HEK293 (cell line): ENCODE data around the gene SH3D19.

Experiments
- CTCF ChIA-PET: fragments of 350-600 bp; formaldehyde crosslinking; extraction: SDS; loops from one replicate; lab custom pipeline; 2021; ENCODE audit warnings: antibody characterized with exemption; lab: Yijun Ruan, JAX
- POLR2A ChIA-PET: fragments of 300-600 bp; formaldehyde crosslinking; extraction: SDS; loops from one replicate; lab custom pipeline; 2020; ENCODE audit warnings: antibody characterized with exemption, inconsistent platforms; lab: Yijun Ruan, JAX
- H3K27ac ChIP-seq: fragments of 200-500 bp; sonication (Bioruptor generic); 2 replicates; pipeline ENCODE4 v1.5.1; 2014; ENCODE audit warnings: low read depth, low read length, control low read depth, inconsistent platforms; ENCODE audit errors: extremely low read depth
- H3K36me3 ChIP-seq, 2 experiments: fragments of 200-500 bp in 1 of 2; sonication (Bioruptor generic) in 1 of 2; 1 replicate in 1 of 2; 2 replicates in 1 of 2; pipeline ENCODE4 v1.5.1; 2014 to 2017; ENCODE audit warnings: inconsistent platforms in 2 of 2, low read length in 2 of 2; ENCODE audit not compliant: control insufficient read depth in 2 of 2, insufficient read depth in 1 of 2
- H3K4me1 ChIP-seq: fragments of 200-500 bp; sonication (Bioruptor generic); 2 replicates; pipeline ENCODE4 v1.5.1; 2014; ENCODE audit warnings: mild to moderate bottlenecking, low read length, inconsistent platforms; ENCODE audit not compliant: control insufficient read depth, insufficient read depth
- H3K4me3 ChIP-seq: 2 replicates; pipeline ENCODE4 v1.5.1; 2011; ENCODE audit warnings: low read depth, mild to moderate bottlenecking, control low read depth, low read length, moderate library complexity
- H3K9me3 ChIP-seq: fragments of 200-500 bp; sonication (Bioruptor generic); 2 replicates; pipeline ENCODE4 v1.5.1; 2014; ENCODE audit warnings: low read depth, low read length, inconsistent platforms; ENCODE audit not compliant: control insufficient read depth, insufficient read depth
- GLI4 ChIP-seq: fragments of 450-650 bp; formaldehyde crosslinking; IDR thresholded peaks from 2 replicates; pipeline ENCODE4 v1.5.1; 2016; ENCODE audit warnings: missing biosample characterization, missing genetic modification characterization
- KLF8 ChIP-seq: fragments of 450-650 bp; formaldehyde crosslinking; IDR thresholded peaks from 2 replicates; pipeline ENCODE4 v1.5.1; 2016; ENCODE audit warnings: missing biosample characterization, missing genetic modification characterization
- MZF1 ChIP-seq: fragments of 450-650 bp; formaldehyde crosslinking; IDR thresholded peaks from 2 replicates; pipeline ENCODE4 v1.5.1; 2017; ENCODE audit warnings: missing biosample characterization, missing genetic modification characterization, borderline replicate concordance
- PRDM10 ChIP-seq: fragments of 450-650 bp; formaldehyde crosslinking; IDR thresholded peaks from 2 replicates; pipeline ENCODE4 v1.5.1; 2016; ENCODE audit warnings: missing biosample characterization, missing genetic modification characterization
- REST ChIP-seq: fragments of 450-650 bp; formaldehyde crosslinking; IDR thresholded peaks from 2 replicates; pipeline ENCODE4 v1.5.1; 2016; ENCODE audit warnings: missing biosample characterization, missing genetic modification characterization
- SCRT1 ChIP-seq: fragments of 450-650 bp; formaldehyde crosslinking; IDR thresholded peaks from 2 replicates; pipeline ENCODE4 v1.5.1; 2016; ENCODE audit warnings: missing biosample characterization, missing genetic modification characterization, borderline replicate concordance
- ZBTB44 ChIP-seq: fragments of 450-650 bp; IDR thresholded peaks from 2 replicates; pipeline ENCODE4 v1.5.1; 2018; ENCODE audit warnings: missing biosample characterization, mild to moderate bottlenecking, missing genetic modification characterization
- ZNF133 ChIP-seq: fragments of 450-650 bp; formaldehyde crosslinking; IDR thresholded peaks from 2 replicates; pipeline ENCODE4 v1.5.1; 2016; ENCODE audit warnings: missing biosample characterization, missing genetic modification characterization
- ZNF138 ChIP-seq: fragments of 450-650 bp; formaldehyde crosslinking; IDR thresholded peaks from 2 replicates; pipeline ENCODE4 v1.5.1; 2016; ENCODE audit warnings: missing biosample characterization, missing genetic modification characterization, borderline replicate concordance
- ZNF157 ChIP-seq: fragments of 450-650 bp; formaldehyde crosslinking; IDR thresholded peaks from 2 replicates; pipeline ENCODE4 v1.5.1; 2016; ENCODE audit warnings: missing biosample characterization, missing genetic modification characterization
- ZNF221 ChIP-seq: fragments of 450-650 bp; formaldehyde crosslinking; IDR thresholded peaks from 2 replicates; pipeline ENCODE4 v1.5.1; 2017; ENCODE audit warnings: missing biosample characterization, missing genetic modification characterization, borderline replicate concordance
- ZNF223 ChIP-seq: fragments of 450-650 bp; formaldehyde crosslinking; IDR thresholded peaks from 2 replicates; pipeline ENCODE4 v1.5.1; 2016; ENCODE audit warnings: missing biosample characterization, missing genetic modification characterization
- ZNF248 ChIP-seq: fragments of 450-650 bp; formaldehyde crosslinking; IDR thresholded peaks from 2 replicates; pipeline ENCODE4 v1.5.1; 2017; ENCODE audit warnings: missing biosample characterization, missing genetic modification characterization
- ZNF391 ChIP-seq: fragments of 450-650 bp; formaldehyde crosslinking; IDR thresholded peaks from 2 replicates; pipeline ENCODE4 v1.5.1; 2016; ENCODE audit warnings: low read depth, missing biosample characterization, missing genetic modification characterization, borderline replicate concordance
- ZNF555 ChIP-seq: fragments of 450-650 bp; formaldehyde crosslinking; conservative IDR thresholded peaks from 2 replicates; pipeline ENCODE4 v1.5.1; 2017; ENCODE audit warnings: missing biosample characterization, mild to moderate bottlenecking, missing genetic modification characterization, inconsistent platforms
- ZNF571 ChIP-seq: fragments of 450-650 bp; formaldehyde crosslinking; IDR thresholded peaks from 2 replicates; pipeline ENCODE4 v1.5.0; 2017; ENCODE audit warnings: missing biosample characterization, missing genetic modification characterization
- ZNF660 ChIP-seq: fragments of 450-650 bp; IDR thresholded peaks from 2 replicates; pipeline ENCODE4 v1.5.1; 2018; ENCODE audit warnings: missing biosample characterization, mild to moderate bottlenecking, missing genetic modification characterization
- ZNF692 ChIP-seq: fragments of 450-650 bp; formaldehyde crosslinking; IDR thresholded peaks from 2 replicates; pipeline ENCODE4 v1.5.1; 2016; ENCODE audit warnings: missing biosample characterization, missing genetic modification characterization
- ZNF830 ChIP-seq: fragments of 450-650 bp; IDR thresholded peaks from 2 replicates; pipeline ENCODE4 v1.5.0; 2018; ENCODE audit warnings: missing biosample characterization, missing genetic modification characterization, low read depth, mild to moderate bottlenecking, moderate library complexity
- ZSCAN30 ChIP-seq: fragments of 450-650 bp; IDR thresholded peaks from 2 replicates; pipeline ENCODE4 v1.5.1; 2018; ENCODE audit warnings: missing biosample characterization, mild to moderate bottlenecking, missing genetic modification characterization, moderate library complexity
- ZXDB ChIP-seq: fragments of 450-650 bp; formaldehyde crosslinking; IDR thresholded peaks from 2 replicates; pipeline ENCODE4 v1.5.1; 2016; ENCODE audit warnings: missing biosample characterization, missing genetic modification characterization
- TF ChIP-seq, protein P1 (sequence below): fragments of 450-650 bp; formaldehyde crosslinking; IDR thresholded peaks from 2 replicates; pipeline ENCODE4 v1.5.1; 2016; ENCODE audit warnings: missing biosample characterization, missing genetic modification characterization, borderline replicate concordance

SH3D19 gene

DNA sequence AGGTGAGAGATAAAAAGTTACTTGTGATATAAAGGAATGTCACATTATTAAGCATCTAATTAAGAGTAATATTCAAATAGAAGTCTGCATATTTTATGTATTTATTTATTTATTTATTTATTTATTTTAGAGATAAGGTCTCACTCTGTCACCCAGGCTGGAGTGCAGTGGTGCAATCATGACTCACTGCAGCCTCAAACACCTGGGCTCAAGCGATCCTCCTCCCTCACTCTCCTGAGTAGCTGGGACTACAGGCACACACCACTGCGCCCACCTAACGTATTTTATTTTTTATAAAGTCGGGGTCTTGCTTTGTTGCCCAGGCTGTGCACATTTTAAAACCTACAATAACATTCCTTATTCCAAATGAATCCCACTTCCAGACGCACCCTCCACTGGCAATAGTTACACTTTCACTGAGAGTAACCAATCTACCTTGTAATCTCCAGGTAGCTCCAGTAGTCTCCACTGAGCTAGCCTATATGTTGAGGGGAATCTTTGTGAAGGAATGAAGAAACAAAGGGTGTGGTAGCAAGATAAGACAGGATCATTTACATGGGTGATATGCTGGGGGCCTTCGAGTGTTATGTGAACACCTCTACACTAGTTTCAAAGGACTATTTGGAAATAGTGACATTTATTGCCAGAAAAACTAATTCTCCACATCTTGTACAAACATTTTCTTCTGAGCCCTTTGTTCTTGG lies 11.9 kb downstream of the SH3D19 start (continued):
- TF ChIP-seq REST (no peak), ZNF138 (tag by site-specific recombination) (no peak), ZNF692 (tag by site-specific recombination) (no peak), ZNF248 (tag by site-specific recombination) (no peak), GLI4 (no peak), ZBTB44 (tag by site-specific recombination) (no peak), KLF8 (tag by site-specific recombination) (no peak), SCRT1 (no peak)

DNA sequence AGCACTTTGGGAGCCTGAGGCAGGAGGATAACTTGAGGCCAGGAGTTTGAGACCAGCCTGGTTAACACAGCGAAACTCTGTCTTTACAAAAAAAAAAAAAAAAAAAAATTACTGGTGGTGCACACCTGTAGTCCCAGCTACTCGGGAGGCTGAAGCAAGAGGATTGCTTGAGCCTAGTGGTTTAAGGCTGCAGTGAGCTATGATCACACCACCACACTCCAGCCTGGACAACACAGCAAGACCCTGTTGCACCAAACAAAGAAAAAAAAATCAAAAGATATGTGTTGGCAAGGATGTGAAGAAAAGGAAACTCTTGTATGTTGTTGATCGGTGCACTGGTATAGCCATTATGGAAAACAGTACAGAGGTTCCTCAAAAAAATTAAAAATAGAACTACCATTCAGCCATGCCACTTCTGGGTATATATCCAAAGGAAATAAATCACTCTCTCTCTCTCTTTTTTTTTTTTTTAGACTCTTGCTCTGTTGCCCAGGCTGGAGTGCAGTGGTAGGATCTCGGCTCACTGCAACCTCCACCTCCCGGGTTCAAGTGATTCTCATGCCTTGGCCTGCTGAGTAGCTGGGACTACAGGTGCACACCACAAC lies 15.2 kb downstream of the SH3D19 start:
- ChIA-PET POLR2A (no interaction called here), CTCF (no interaction called here)
- peaks cover 4% of the 10 kb centered on the region; the same call in 1 of the 2 replicates for H3K4me1 ChIP-seq
- H3K36me3 ChIP-seq = no peaks in the 10 kb centered on the region; a peak in 1 of 3 replicates
- no peaks in the 10 kb centered on the region for H3K9me3 ChIP-seq
- H3K4me3 ChIP-seq = no peak overlapping the region
- H3K27ac ChIP-seq = no peak overlapping the region
- TF ChIP-seq ZXDB (no peak), MZF1 (tag by site-specific recombination) (no peak), ZNF571 (tag by site-specific recombination) (no peak), ZNF391 (no peak), ZNF660 (tag by site-specific recombination) (no peak), ZSCAN30 (tag by site-specific recombination) (no peak), PRDM10 (tag by site-specific recombination) (no peak), ZNF221 (tag by site-specific recombination) (no peak), ZNF133 (tag by site-specific recombination) (no peak), ZNF223 (tag by site-specific recombination) (no peak), ZNF830 (tag by site-specific recombination) (no peak), ZNF157 (tag by site-specific recombination) (no peak), ZNF555 (tag by site-specific recombination) (no peak)
- TF ChIP-seq, protein P1, sequence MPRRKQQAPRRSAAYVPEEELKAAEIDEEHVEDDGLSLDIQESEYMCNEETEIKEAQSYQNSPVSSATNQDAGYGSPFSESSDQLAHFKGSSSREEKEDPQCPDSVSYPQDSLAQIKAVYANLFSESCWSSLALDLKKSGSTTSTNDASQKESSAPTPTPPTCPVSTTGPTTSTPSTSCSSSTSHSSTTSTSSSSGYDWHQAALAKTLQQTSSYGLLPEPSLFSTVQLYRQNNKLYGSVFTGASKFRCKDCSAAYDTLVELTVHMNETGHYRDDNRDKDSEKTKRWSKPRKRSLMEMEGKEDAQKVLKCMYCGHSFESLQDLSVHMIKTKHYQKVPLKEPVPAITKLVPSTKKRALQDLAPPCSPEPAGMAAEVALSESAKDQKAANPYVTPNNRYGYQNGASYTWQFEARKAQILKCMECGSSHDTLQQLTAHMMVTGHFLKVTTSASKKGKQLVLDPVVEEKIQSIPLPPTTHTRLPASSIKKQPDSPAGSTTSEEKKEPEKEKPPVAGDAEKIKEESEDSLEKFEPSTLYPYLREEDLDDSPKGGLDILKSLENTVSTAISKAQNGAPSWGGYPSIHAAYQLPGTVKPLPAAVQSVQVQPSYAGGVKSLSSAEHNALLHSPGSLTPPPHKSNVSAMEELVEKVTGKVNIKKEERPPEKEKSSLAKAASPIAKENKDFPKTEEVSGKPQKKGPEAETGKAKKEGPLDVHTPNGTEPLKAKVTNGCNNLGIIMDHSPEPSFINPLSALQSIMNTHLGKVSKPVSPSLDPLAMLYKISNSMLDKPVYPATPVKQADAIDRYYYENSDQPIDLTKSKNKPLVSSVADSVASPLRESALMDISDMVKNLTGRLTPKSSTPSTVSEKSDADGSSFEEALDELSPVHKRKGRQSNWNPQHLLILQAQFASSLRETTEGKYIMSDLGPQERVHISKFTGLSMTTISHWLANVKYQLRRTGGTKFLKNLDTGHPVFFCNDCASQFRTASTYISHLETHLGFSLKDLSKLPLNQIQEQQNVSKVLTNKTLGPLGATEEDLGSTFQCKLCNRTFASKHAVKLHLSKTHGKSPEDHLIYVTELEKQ (tag by site-specific recombination) = no peak
